Effector memory CD8-positive, alpha-beta T cell (primary cell): ENCODE measurements around the gene LMO1.

Experiments
- ATAC-seq: fragments of 150-1000 bp; cut with Tn5 transposase; replicated peaks from 2 replicates; pipeline ENCODE4 v1.10.0; 2021; ENCODE audit warnings: mild to moderate bottlenecking, moderate library complexity
- DNase-seq, 3 experiments: peaks; one replicate each; pipeline ENCODE4 v3.0.0; 2021
- H3K27ac Mint-ChIP-seq, 2 donors: one replicate each; pipeline ENCODE4 v1.8.0; 2022; ENCODE audit warnings: mild to moderate bottlenecking in 2 of 2, mixed read lengths in 2 of 2, moderate library complexity in 2 of 2
- H3K27me3 Mint-ChIP-seq, 2 donors: one replicate each; pipeline ENCODE4 v1.8.0; 2022; ENCODE audit warnings: mixed read lengths in 2 of 2
- H3K36me3 Mint-ChIP-seq: one replicate; pipeline ENCODE4 v1.8.0; 2022; ENCODE audit warnings: mild to moderate bottlenecking, moderate library complexity, mixed read lengths; ENCODE audit not compliant: insufficient read depth
- H3K4me1 Mint-ChIP-seq, 2 donors: one replicate each; pipeline ENCODE4 v1.8.0; 2022; ENCODE audit warnings: low read depth in 2 of 2, mixed read lengths in 2 of 2
- H3K4me3 Mint-ChIP-seq, 2 donors: one replicate each; pipeline ENCODE4 v1.8.0; 2022; ENCODE audit warnings: mild to moderate bottlenecking in 2 of 2, mixed read lengths in 2 of 2, moderate library complexity in 2 of 2
- H3K9me3 Mint-ChIP-seq, 2 donors: one replicate each; pipeline ENCODE4 v1.8.0; 2022; ENCODE audit warnings: mixed read lengths in 2 of 2

The LMO1 gene

GRCh38 chr11:8266246-8267241 lies 2.9 kb upstream of the LMO1 start:
- H3K36me3 Mint-ChIP-seq, result peaks cover 1% of the 10 kb centered on the region
- peaks cover 63 to 95% of the 10 kb centered on the region in 2 donors for H3K27me3 Mint-ChIP-seq
- peaks cover 10 to 11% of the 10 kb centered on the region in 2 donors for H3K4me1 Mint-ChIP-seq
- ATAC-seq (no peak), DNase-seq (no peak)
- no peak overlapping the region for H3K27ac Mint-ChIP-seq
- H3K4me3 Mint-ChIP-seq, result no peak overlapping the region
- no peaks in the 10 kb centered on the region for H3K9me3 Mint-ChIP-seq

- ATAC-seq (no peak), DNase-seq (no peak)
- Mint-ChIP-seq H3K4me3 (no peak overlapping the region), H3K27me3 (peaks cover 63 to 95% of the 10 kb centered on the region in 2 donors), H3K9me3 (no peaks in the 10 kb centered on the region), H3K36me3 (peaks cover 3% of the 10 kb centered on the region), H3K27ac (no peak overlapping the region), H3K4me1 (peaks cover 10 to 11% of the 10 kb centered on the region in 2 donors)
Measured at GRCh38 chr11:8265681-8266241, 2.1 kb upstream of the LMO1 start.

- peak; percentile 37 for ATAC-seq
- Mint-ChIP-seq H3K36me3 (peaks cover 3% of the 10 kb centered on the region), H3K9me3 (no peaks in the 10 kb centered on the region), H3K27me3 (peaks cover 67 to 96% of the 10 kb centered on the region in 2 donors), H3K27ac (no peak overlapping the region), H3K4me3 (peak overlapping the region; percentile 65 to 69), H3K4me1 (peaks cover 10 to 11% of the 10 kb centered on the region in 2 donors)
- DNase-seq, result no peak
Measured at GRCh38 chr11:8263109-8263768, 439 bp downstream of the LMO1 start.

GRCh38 chr11:8262552-8263108 lies 1.0 kb downstream of the LMO1 start:
- Mint-ChIP-seq H3K4me3 (peak overlapping the region; percentile 54 to 65), H3K27me3 (peaks cover 69 to 96% of the 10 kb centered on the region in 2 donors)
- no peak for DNase-seq

GRCh38 chr11:8261921-8262551 lies 1.6 kb downstream of the LMO1 start:
- H3K4me1 Mint-ChIP-seq, result peaks cover 10 to 11% of the 10 kb centered on the region in 2 donors
- no peak overlapping the region for H3K27ac Mint-ChIP-seq
- DNase-seq (no peak), ATAC-seq (no peak)
- H3K4me3 Mint-ChIP-seq, result peak overlapping the region; percentile 19 to 54
- H3K9me3 Mint-ChIP-seq, result no peaks in the 10 kb centered on the region
- H3K36me3 Mint-ChIP-seq, result peaks cover 3% of the 10 kb centered on the region
- H3K27me3 Mint-ChIP-seq, result peaks cover 66 to 90% of the 10 kb centered on the region in 2 donors

More at GRCh38 chr11:8262552-8263108, 1.0 kb downstream of the LMO1 start:
- Mint-ChIP-seq H3K9me3 (no peaks in the 10 kb centered on the region), H3K27ac (no peak overlapping the region), H3K4me1 (peaks cover 10 to 11% of the 10 kb centered on the region in 2 donors), H3K36me3 (peaks cover 3% of the 10 kb centered on the region)
- ATAC-seq, result peak; percentile 54

- H3K9me3 Mint-ChIP-seq, result no peaks in the 10 kb centered on the region
- no peak overlapping the region for H3K27ac Mint-ChIP-seq
- H3K4me3 Mint-ChIP-seq, result no peak overlapping the region
- H3K4me1 Mint-ChIP-seq, result peaks cover 10 to 11% of the 10 kb centered on the region in 2 donors
- H3K27me3 Mint-ChIP-seq, result peaks cover 59 to 83% of the 10 kb centered on the region in 2 donors
- no peak for ATAC-seq
- H3K36me3 Mint-ChIP-seq, result peaks cover 3% of the 10 kb centered on the region
- DNase-seq, result no peak
Measured at GRCh38 chr11:8261291-8261690, 2.4 kb downstream of the LMO1 start.

GRCh38 chr11:8260202-8260966 lies 3.3 kb downstream of the LMO1 start:
- H3K36me3 Mint-ChIP-seq, result peaks cover 3% of the 10 kb centered on the region
- DNase-seq, result no peak
- no peak overlapping the region for H3K4me3 Mint-ChIP-seq
- peaks cover 10 to 11% of the 10 kb centered on the region in 2 donors for H3K4me1 Mint-ChIP-seq
- no peaks in the 10 kb centered on the region for H3K9me3 Mint-ChIP-seq
- no peak for ATAC-seq
- peaks cover 58 to 74% of the 10 kb centered on the region in 2 donors for H3K27me3 Mint-ChIP-seq
- no peak overlapping the region for H3K27ac Mint-ChIP-seq

GRCh38 chr11:8259306-8259959 lies 4.2 kb downstream of the LMO1 start:
- no peak overlapping the region for H3K27ac Mint-ChIP-seq
- no peak overlapping the region for H3K4me3 Mint-ChIP-seq
- peaks cover 49 to 64% of the 10 kb centered on the region in 2 donors for H3K27me3 Mint-ChIP-seq
- H3K9me3 Mint-ChIP-seq, result no peaks in the 10 kb centered on the region
- peaks cover 10 to 11% of the 10 kb centered on the region in 2 donors for H3K4me1 Mint-ChIP-seq
- no peak for DNase-seq
- H3K36me3 Mint-ChIP-seq, result peaks cover 3% of the 10 kb centered on the region
- ATAC-seq, result no peak

GRCh38 chr11:8258784-8259183 lies 4.9 kb downstream of the LMO1 start:
- H3K9me3 Mint-ChIP-seq, result no peaks in the 10 kb centered on the region
- peaks cover 5 to 6% of the 10 kb centered on the region in 2 donors for H3K4me1 Mint-ChIP-seq
- no peak overlapping the region for H3K4me3 Mint-ChIP-seq
- H3K27ac Mint-ChIP-seq, result no peak overlapping the region
- ATAC-seq, result no peak
- peaks cover 42 to 58% of the 10 kb centered on the region in 2 donors for H3K27me3 Mint-ChIP-seq
- H3K36me3 Mint-ChIP-seq, result peaks cover 3% of the 10 kb centered on the region
- DNase-seq, result no peak

- no peak overlapping the region for H3K4me3 Mint-ChIP-seq
- no peaks in the 10 kb centered on the region for H3K9me3 Mint-ChIP-seq
- ATAC-seq, result no peak
- H3K27me3 Mint-ChIP-seq, result peaks cover 38 to 53% of the 10 kb centered on the region in 2 donors
- peaks cover 0 to 3% of the 10 kb centered on the region in 2 donors for H3K4me1 Mint-ChIP-seq
- H3K27ac Mint-ChIP-seq, result no peak overlapping the region
- no peak for DNase-seq
- peaks cover 3% of the 10 kb centered on the region for H3K36me3 Mint-ChIP-seq
Measured at GRCh38 chr11:8258289-8258688, 5.4 kb downstream of the LMO1 start.

- peaks cover 36 to 41% of the 10 kb centered on the region in 2 donors for H3K27me3 Mint-ChIP-seq
- no peak for DNase-seq
Measured at GRCh38 chr11:8257003-8257664, 6.5 kb downstream of the LMO1 start.

More at GRCh38 chr11:8257003-8257664, 6.5 kb downstream of the LMO1 start:
- Mint-ChIP-seq H3K4me1 (peaks cover 0 to 1% of the 10 kb centered on the region in 2 donors), H3K4me3 (no peak overlapping the region), H3K36me3 (peaks cover 3% of the 10 kb centered on the region), H3K9me3 (no peaks in the 10 kb centered on the region), H3K27ac (no peak overlapping the region)
- ATAC-seq, result no peak
